Sigmoid colon (tissue), 4 donors: Measurements from ENCODE around the gene GDPD3.

Source experiments
- CTCF ChIP-seq, 4 experiments: fragments of 450-650 bp in 3 of 4; fragments of 200-600 bp in 1 of 4; IDR thresholded peaks; one replicate each; pipeline ENCODE4 v1.5.1; 2016 to 2019; ENCODE audit warnings: antibody characterized with exemption in 4 of 4, mild to moderate bottlenecking in 3 of 4, moderate library complexity in 2 of 4
- EP300 ChIP-seq, 4 donors: sonication (generic); formaldehyde crosslinking; IDR thresholded peaks; one replicate each; pipeline ENCODE4 v1.6.1; 2017; ENCODE audit warnings: antibody characterized with exemption in 4 of 4
- POLR2AphosphoS5 ChIP-seq, 4 donors: sonication (generic); formaldehyde crosslinking; IDR thresholded peaks; one replicate each; pipeline ENCODE4 v1.6.1; 2017; ENCODE audit warnings: antibody characterized with exemption in 4 of 4

- TF ChIP-seq CTCF (IDR thresholded peaks at IDR 0.05) (no peak), EP300 (IDR thresholded peaks at IDR 0.05) (no peak), POLR2AphosphoS5 (IDR thresholded peaks at IDR 0.05) (no peak)
Measured at GRCh38 chr16:30117768-30118167, 4.4 kb upstream of the GDPD3 start.
